DND-41 (cell line): ENCODE data around the gene IL13RA1.

Source experiments
- CTCF ChIP-seq: IDR thresholded peaks from 2 replicates; pipeline ENCODE4 v1.5.1; 2012; ENCODE audit warnings: borderline replicate concordance, low read length, moderate library complexity, mild to moderate bottlenecking; ENCODE audit not compliant: poor library complexity, severe bottlenecking; ENCODE audit errors: extremely low read depth
- EZH2 ChIP-seq: IDR thresholded peaks from 3 replicates; pipeline ENCODE4 v1.6.1; 2012; ENCODE audit warnings: borderline replicate concordance, low read depth, mild to moderate bottlenecking, moderate library complexity, low read length, inconsistent platforms; ENCODE audit not compliant: severe bottlenecking

GRCh38 chrX:118761939-118762707 lies 34.7 kb downstream of the IL13RA1 start:
- TF ChIP-seq CTCF, result peak; percentile 17
- TF ChIP-seq EZH2, result no peak
